Progenitor cell of endocrine pancreas (in vitro differentiated cells): ENCODE results near the gene UBA52. TPM values are rescaled to one million over a fixed set of nuclear protein-coding genes. Genes with fewer than 3 reads are reported as not detected.

Source experiments
- DNase-seq: peaks from one replicate; pipeline ENCODE4 v3.0.0; 2021; ENCODE audit warnings: low spot score; ENCODE audit not compliant: unreplicated experiment
- H3K27ac Mint-ChIP-seq: 2 replicates; pipeline ENCODE4 v1.8.0; 2021; ENCODE audit warnings: mild to moderate bottlenecking, moderate library complexity, mixed read lengths
- H3K27me3 Mint-ChIP-seq: 2 replicates; pipeline ENCODE4 v1.8.0; 2021; ENCODE audit warnings: mixed read lengths
- H3K36me3 Mint-ChIP-seq: 2 replicates; pipeline ENCODE4 v1.8.0; 2022; ENCODE audit warnings: mixed read lengths; ENCODE audit not compliant: insufficient read depth
- H3K4me1 Mint-ChIP-seq: 2 replicates; pipeline ENCODE4 v1.8.0; 2021; ENCODE audit warnings: low read depth, mixed read lengths
- H3K4me3 Mint-ChIP-seq: 2 replicates; pipeline ENCODE4 v1.8.0; 2021; ENCODE audit warnings: low read depth, mild to moderate bottlenecking, moderate library complexity, mixed read lengths
- H3K9me3 Mint-ChIP-seq: 2 replicates; pipeline ENCODE4 v1.8.0; 2021; ENCODE audit warnings: low read depth, mixed read lengths
- total RNA-seq: library from RNA; stranded (reverse); gene quantifications from 2 replicates; pipeline ENCODE4 v1.2.1, GENCODE V29; 2021
- TF ChIP-seq, protein P1 (sequence below): fragments of 200-600 bp; sonication (generic); IDR thresholded peaks from one replicate; pipeline ENCODE4 v1.5.0; 2021; ENCODE audit warnings: antibody characterized with exemption, mild to moderate bottlenecking; ENCODE audit not compliant: unreplicated experiment

The UBA52 gene
- total RNA-seq, 1 donor from 2014 or later, result 968 TPM

- Mint-ChIP-seq H3K4me3 (no peak overlapping the region), H3K27ac (no peak overlapping the region), H3K9me3 (no peaks in the 10 kb centered on the region), H3K4me1 (peaks cover 13% of the 10 kb centered on the region), H3K27me3 (peaks cover 67% of the 10 kb centered on the region), H3K36me3 (no peaks in the 10 kb centered on the region)
- TF ChIP-seq, protein P1, sequence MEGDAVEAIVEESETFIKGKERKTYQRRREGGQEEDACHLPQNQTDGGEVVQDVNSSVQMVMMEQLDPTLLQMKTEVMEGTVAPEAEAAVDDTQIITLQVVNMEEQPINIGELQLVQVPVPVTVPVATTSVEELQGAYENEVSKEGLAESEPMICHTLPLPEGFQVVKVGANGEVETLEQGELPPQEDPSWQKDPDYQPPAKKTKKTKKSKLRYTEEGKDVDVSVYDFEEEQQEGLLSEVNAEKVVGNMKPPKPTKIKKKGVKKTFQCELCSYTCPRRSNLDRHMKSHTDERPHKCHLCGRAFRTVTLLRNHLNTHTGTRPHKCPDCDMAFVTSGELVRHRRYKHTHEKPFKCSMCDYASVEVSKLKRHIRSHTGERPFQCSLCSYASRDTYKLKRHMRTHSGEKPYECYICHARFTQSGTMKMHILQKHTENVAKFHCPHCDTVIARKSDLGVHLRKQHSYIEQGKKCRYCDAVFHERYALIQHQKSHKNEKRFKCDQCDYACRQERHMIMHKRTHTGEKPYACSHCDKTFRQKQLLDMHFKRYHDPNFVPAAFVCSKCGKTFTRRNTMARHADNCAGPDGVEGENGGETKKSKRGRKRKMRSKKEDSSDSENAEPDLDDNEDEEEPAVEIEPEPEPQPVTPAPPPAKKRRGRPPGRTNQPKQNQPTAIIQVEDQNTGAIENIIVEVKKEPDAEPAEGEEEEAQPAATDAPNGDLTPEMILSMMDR, result no peak
- DNase-seq, result no peak
Observed at GRCh38 chr19:18604820-18605159, 33.1 kb downstream of the UBA52 start.

DNA sequence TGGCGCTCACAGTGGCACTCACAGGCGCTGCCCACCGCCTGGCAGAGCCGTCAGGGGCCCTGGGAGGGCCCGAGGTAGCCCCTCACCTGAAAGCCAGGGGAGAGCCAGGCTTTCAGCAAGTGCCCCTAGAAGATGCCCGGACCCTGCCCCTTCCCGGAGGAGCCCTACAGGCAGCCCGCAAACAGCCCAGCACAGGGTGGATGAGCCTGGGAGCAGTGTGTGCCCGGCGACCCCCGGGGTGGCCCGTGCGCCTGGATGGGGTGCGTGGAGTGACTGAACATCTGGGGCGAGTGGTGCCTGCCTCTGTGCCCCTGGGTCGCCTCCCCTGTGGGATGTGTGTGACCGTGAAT lies 33.5 kb downstream of the UBA52 start:
- DNase-seq, result no peak

DNA sequence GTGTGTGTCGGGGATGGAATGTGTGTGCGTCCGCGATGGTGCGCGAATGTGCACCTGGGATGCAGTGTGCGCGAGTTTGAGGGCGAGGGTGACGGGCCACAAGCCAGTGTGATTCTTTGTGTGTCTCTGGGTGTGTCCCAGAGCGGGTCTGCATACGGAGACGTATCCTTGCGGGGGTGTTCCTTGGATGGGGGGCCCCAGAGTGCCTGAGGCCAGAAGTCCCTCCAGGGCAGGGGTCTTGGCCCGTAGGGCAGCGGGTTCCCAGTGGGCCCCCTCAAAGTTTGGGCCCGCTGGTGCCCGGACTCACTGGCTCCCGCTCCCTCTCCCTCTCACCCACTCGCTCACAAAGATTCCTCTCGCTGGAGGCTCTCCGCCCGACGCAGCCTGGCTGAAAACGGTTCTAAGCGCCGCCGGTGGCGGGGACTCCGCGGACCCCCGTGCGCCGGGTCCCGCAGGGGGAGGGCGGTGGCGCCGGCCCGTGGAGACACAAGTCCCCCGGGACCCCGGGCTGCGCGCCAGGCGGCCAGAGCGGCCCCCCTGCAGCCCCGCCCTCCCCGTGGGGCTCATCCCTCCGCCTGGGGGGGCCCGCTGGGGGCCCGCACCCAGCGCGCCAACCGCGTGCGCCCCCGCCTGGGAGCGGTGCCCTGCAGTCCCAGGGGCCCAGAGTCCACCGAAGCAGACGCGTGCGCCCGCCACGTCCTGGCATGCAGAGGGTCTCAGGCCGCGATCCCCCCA lies 34.1 kb downstream of the UBA52 start:
- Mint-ChIP-seq H3K9me3 (no peaks in the 10 kb centered on the region), H3K4me3 (no peak overlapping the region), H3K36me3 (no peaks in the 10 kb centered on the region), H3K27me3 (peaks cover 64% of the 10 kb centered on the region), H3K27ac (no peak overlapping the region), H3K4me1 (peaks cover 18% of the 10 kb centered on the region)
- DNase-seq, result no peak
- TF ChIP-seq, protein P1, result no peak

More for the DNA sequence above, 33.5 kb downstream of the UBA52 start:
- no peak overlapping the region for H3K27ac Mint-ChIP-seq
- H3K9me3 Mint-ChIP-seq, result no peaks in the 10 kb centered on the region
- H3K4me1 Mint-ChIP-seq, result peaks cover 16% of the 10 kb centered on the region
- peaks cover 64% of the 10 kb centered on the region for H3K27me3 Mint-ChIP-seq
- H3K36me3 Mint-ChIP-seq, result no peaks in the 10 kb centered on the region
- TF ChIP-seq, protein P1, result no peak
- H3K4me3 Mint-ChIP-seq, result no peak overlapping the region

DNA sequence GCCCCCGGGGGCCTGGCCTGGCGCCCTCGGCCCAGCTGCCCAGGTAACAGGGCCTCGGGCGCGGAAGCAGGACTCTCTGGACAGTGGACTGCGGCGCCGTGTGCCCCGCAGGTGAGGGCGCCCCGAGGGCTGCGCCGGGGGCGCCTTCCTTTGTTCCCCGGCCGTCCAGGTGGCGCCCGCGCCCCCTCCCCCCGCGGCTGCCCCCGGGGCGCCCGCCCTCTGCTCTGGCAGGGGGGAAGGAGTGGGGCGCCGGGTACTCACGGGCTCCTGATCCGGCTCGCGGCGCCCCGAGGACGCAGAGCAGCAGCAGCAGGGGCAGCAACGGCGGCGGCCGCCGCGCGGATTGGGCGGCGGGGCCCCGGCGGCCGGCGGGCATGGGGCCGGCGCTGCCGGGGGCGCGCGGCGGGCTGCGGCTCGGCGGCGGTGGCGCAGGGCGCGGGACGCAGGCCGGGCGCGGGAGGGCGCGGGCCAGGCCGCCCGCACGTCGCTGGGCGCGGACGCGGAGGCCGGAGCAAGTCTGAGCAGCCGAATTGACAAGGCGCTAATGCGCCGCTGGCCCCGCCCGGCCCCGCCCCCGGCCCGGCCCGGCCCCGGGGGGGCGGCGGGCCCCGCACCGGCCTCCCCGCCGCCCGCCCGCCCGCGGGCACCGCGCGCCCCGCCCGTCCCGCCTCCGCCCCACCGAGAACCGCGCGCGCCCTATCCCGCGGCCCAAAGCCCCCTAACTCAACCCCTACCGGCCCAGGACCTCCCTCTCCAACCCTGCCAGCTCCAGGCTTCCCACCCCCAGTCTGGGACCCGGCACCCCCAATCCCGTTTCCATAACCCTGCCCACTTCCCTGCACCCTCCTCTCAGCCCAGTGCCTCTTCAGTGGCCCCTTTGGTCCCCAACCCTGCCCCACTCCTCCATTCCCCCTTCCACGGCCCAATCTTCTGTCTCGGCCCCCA lies 34.9 kb downstream of the UBA52 start, which contains the start of gene CRLF1:
Gene CRLF1, minus strand, starts transcription at position 519 of the 945 bp plus-strand sequence. Its CDS starts 143 bp downstream, at position 376.
- Mint-ChIP-seq H3K4me3 (no peak within 1 kb of the TSS), H3K9me3 (no peaks in the 10 kb centered on the region), H3K27ac (no peak within 1 kb of the TSS), H3K4me1 (peaks cover 22% of the 10 kb centered on the region), H3K36me3 (no peaks in the 10 kb centered on the region), H3K27me3 (peaks cover 65% of the 10 kb centered on the region)
- no peak for DNase-seq
- TF ChIP-seq, protein P1, result no peak
